ENCODE data around the gene MYCT1. TPM values are rescaled to one million over a fixed set of nuclear protein-coding genes. Genes with fewer than 3 reads are reported as not detected.

The MYCT1 gene
- total and polyA plus RNA-seq, 8 donors, result 0.29 to 18.5 (median 2.6) TPM

DNA sequence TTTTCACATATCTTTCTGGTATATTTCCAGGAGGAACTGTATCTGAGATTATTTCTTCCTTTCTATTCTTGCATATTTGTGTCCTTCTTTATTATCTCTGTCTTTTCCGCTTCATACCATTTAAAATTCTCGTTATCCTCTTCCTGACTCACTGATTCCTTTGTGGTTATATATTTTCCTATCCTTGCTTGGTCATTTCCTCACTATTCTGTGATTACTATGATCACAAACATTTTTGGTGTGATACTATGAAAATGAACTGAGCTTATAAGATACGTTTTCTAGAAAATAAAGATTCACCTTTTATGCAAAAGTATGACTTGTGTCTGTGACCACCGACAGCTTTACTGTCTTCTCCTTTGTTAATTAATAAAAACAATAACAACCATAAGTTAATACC is 26.5 kb upstream of the MYCT1 start:
- TF ChIP-seq EP300 (IDR thresholded peaks at IDR 0.05), result no peak
- no peak for TF ChIP-seq POLR2A (IDR thresholded peaks at IDR 0.05)
- no peak for TF ChIP-seq POLR2AphosphoS5 (IDR thresholded peaks at IDR 0.05)
- TF ChIP-seq, protein P1, sequence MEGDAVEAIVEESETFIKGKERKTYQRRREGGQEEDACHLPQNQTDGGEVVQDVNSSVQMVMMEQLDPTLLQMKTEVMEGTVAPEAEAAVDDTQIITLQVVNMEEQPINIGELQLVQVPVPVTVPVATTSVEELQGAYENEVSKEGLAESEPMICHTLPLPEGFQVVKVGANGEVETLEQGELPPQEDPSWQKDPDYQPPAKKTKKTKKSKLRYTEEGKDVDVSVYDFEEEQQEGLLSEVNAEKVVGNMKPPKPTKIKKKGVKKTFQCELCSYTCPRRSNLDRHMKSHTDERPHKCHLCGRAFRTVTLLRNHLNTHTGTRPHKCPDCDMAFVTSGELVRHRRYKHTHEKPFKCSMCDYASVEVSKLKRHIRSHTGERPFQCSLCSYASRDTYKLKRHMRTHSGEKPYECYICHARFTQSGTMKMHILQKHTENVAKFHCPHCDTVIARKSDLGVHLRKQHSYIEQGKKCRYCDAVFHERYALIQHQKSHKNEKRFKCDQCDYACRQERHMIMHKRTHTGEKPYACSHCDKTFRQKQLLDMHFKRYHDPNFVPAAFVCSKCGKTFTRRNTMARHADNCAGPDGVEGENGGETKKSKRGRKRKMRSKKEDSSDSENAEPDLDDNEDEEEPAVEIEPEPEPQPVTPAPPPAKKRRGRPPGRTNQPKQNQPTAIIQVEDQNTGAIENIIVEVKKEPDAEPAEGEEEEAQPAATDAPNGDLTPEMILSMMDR (IDR thresholded peaks at IDR 0.05), result no peak
- Histone ChIP-seq H3K4me3 (no peak overlapping the region), H3K36me3 (no peaks in the 10 kb centered on the region), H3K27me3 (no peaks in the 10 kb centered on the region), H3K9me3 (no peaks in the 10 kb centered on the region), H3K27ac (no peak overlapping the region), H3K4me1 (no peaks in the 10 kb centered on the region)
- 47 to 70% (median 53%) methylated on average over 4 of the region's 4 CpGs for WGBS, 5 donors
- intact Hi-C loops (cut with DNase I; ENCODE audit: low total_unique reads), result no loop called here
- no peak for DNase-seq

DNA sequence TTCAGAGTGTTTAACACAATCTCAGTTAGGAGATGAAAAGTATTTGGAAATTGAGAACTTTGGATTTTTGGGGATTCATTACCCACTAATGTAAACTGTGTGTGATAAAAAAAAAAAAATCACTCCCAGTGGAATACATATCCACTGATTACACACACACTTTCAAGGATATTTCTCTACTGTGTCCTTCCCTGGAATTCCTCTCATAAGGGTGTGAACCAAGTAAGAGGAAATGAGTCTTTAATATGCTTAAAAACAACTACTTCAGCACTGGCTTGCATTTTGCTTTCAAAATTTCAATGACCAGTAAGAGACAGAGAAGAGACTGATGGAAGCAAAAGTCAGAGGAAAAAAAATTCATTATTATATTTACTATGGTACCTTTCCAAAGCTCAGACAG is 24.5 kb upstream of the MYCT1 start:
- Histone ChIP-seq H3K27me3 (no peaks in the 10 kb centered on the region), H3K9me3 (no peaks in the 10 kb centered on the region), H3K4me3 (no peak overlapping the region), H3K4me1 (no peaks in the 10 kb centered on the region), H3K36me3 (no peaks in the 10 kb centered on the region), H3K27ac (no peak overlapping the region)
- no peak for DNase-seq
- TF ChIP-seq, protein P1 (IDR thresholded peaks at IDR 0.05), result no peak
- TF ChIP-seq POLR2A (IDR thresholded peaks at IDR 0.05) (no peak), POLR2AphosphoS5 (IDR thresholded peaks at IDR 0.05) (no peak), EP300 (IDR thresholded peaks at IDR 0.05) (no peak)
- intact Hi-C loops (cut with DNase I; ENCODE audit: low total_unique reads), result no loop called here

GRCh38 chr6:152680151-152680550 is 17.5 kb upstream of the MYCT1 start:
- no peaks in the 10 kb centered on the region for H3K27me3 ChIP-seq
- WGBS, 5 donors, result 67 to 94% (median 79%) methylated on average over 1 of the region's 1 CpG
- no peaks in the 10 kb centered on the region for H3K36me3 ChIP-seq
- H3K27ac ChIP-seq, result no peak overlapping the region
- TF ChIP-seq POLR2AphosphoS5 (IDR thresholded peaks at IDR 0.05), result no peak
- no peak for TF ChIP-seq POLR2A (IDR thresholded peaks at IDR 0.05)
- TF ChIP-seq, protein P1 (IDR thresholded peaks at IDR 0.05), result no peak
- no peak for TF ChIP-seq EP300 (IDR thresholded peaks at IDR 0.05)
- intact Hi-C loops (cut with DNase I; ENCODE audit: low total_unique reads), result no loop called here
- DNase-seq, result no peak
- no peaks in the 10 kb centered on the region for H3K9me3 ChIP-seq
- no peak overlapping the region for H3K4me3 ChIP-seq
- no peaks in the 10 kb centered on the region for H3K4me1 ChIP-seq

DNA sequence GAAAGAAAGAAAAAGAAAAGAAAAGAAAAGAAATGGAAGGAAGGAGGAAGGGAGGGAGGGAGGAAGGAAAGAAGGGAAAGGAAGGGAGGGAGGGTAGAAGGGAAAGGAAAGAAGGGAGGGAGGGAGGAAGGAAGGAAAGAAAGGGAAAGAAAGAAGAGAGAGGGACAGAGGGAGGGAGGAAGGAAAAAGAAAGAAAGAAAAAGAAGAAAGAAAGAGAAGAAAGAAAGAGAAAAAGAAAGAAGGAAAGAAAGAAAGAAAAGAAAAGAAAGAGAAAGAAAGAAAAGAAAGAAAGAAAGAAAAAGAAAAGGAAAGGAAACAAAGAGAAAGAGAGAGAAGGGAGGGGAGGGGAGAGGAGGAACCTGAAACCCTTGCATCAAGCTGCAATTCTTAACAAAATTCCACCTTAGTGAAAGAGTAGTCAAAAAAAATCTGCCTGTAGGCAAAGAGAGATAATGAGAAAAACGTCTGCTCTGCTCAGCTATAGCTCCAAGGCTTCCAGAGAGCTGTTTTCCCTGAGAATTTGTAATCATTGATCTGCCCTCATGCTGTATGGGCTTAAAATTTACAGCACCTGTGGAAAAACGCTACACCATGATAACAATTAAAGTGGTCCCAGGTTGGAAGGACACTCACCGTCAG is 16.7 kb upstream of the MYCT1 start:
- 18 to 34% (median 23%) methylated on average over 3 of the region's 3 CpGs for whole genome bisulfite sequencing, 5 donors
- no peak overlapping the region for H3K27ac ChIP-seq
- intact Hi-C loops (cut with DNase I; ENCODE audit: low total_unique reads), result no loop called here

More for the DNA sequence above, 16.7 kb upstream of the MYCT1 start:
- Histone ChIP-seq H3K4me3 (no peak overlapping the region), H3K27me3 (no peaks in the 10 kb centered on the region), H3K36me3 (no peaks in the 10 kb centered on the region), H3K9me3 (no peaks in the 10 kb centered on the region), H3K4me1 (no peaks in the 10 kb centered on the region)
- TF ChIP-seq POLR2A (IDR thresholded peaks at IDR 0.05), result no peak
- TF ChIP-seq POLR2AphosphoS5 (IDR thresholded peaks at IDR 0.05), result no peak
- TF ChIP-seq, protein P1 (IDR thresholded peaks at IDR 0.05), result no peak
- TF ChIP-seq EP300 (IDR thresholded peaks at IDR 0.05), result no peak
- DNase-seq, result no peak
